Measurements from ENCODE around the gene ANO6. TPM values are rescaled to one million over a fixed set of nuclear protein-coding genes. Genes with fewer than 3 reads are reported as not detected.

The ANO6 gene
- total RNA-seq, 5 donors from 2014 or later (not counting 1 experiment from before 2014, with no cell fraction given) = 17.9 to 22.5 (median 20.3) TPM

- Histone ChIP-seq H3K27ac (ENCODE audit: low read length) (no peak overlapping the region), H3K9me3 (no peaks in the 10 kb centered on the region), H3K27me3 (replicated peaks in 1 of 2; ENCODE audit: control insufficient read depth in 2 of 2, extremely low read depth in 1 of 2, insufficient read depth in 2 of 2, low read length in 1 of 2) (no peaks in the 10 kb centered on the region), H3K4me3 (ENCODE audit: control insufficient read depth in 1 of 2, extremely low read depth in 1 of 2, low read length in 1 of 2) (no peak overlapping the region), H3K36me3 (ENCODE audit: control insufficient read depth in 2 of 2, extremely low read depth in 1 of 2, insufficient read depth in 1 of 2, low read length in 1 of 2) (peaks cover 0 to 2% of the 10 kb centered on the region in 2 donors), H3K4me1 (ENCODE audit: control insufficient read depth in 1 of 2, extremely low read depth in 1 of 2, insufficient read depth in 2 of 2, low read length in 2 of 2) (peaks cover 0 to 5% of the 10 kb centered on the region in 2 experiments)
- Mint-ChIP-seq H3K4me3 (no peak overlapping the region), H3K27me3 (no peaks in the 10 kb centered on the region), H3K36me3 (peaks cover 3% of the 10 kb centered on the region), H3K27ac (no peak overlapping the region), H3K9me3 (no peaks in the 10 kb centered on the region), H3K4me1 (peaks cover 26 to 39% (median 37%) of the 10 kb centered on the region in 3 donors)
- DNase-seq (no peak), ATAC-seq (replicated peaks in 1 of 4) (no peak)
- WGBS (ENCODE audit: insufficient coverage) = 75% methylated on average over 1 of the region's 3 CpGs
- ChIA-PET POLR2A (no interaction called here), CTCF (no interaction called here)
Observed at GRCh38 chr12:45246236-45246635, 30.3 kb downstream of the ANO6 start.

DNA sequence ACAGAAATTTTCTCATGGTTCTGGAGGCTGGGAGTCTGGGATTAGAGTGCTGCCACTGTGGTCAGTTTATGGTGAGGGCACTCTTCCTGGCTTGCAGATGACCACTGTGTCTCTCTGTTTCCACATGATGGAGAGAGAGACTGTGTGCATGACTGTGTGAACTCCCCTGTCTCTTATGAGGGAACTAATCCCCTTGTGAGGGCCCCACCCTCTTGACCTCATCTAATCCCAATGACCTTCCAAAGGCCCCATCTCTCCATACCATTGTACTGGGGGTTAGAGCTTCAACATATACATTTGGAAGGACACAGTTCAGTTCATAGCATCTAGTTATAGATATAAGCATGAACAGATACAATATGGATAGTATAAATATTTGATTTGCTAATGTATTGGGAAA lies 31.7 kb downstream of the ANO6 start:
- H3K4me1 Mint-ChIP-seq = peaks cover 22 to 31% (median 28%) of the 10 kb centered on the region in 3 donors
- H3K27ac ChIP-seq (ENCODE audit: low read length) = no peak overlapping the region
- ChIA-PET CTCF (no interaction called here), POLR2A (no interaction called here)
- H3K4me3 Mint-ChIP-seq = no peak overlapping the region
- H3K36me3 ChIP-seq (ENCODE audit: control insufficient read depth in 2 of 2, extremely low read depth in 1 of 2, insufficient read depth in 1 of 2, low read length in 1 of 2) = peaks cover 0 to 5% of the 10 kb centered on the region in 2 donors
- H3K27ac Mint-ChIP-seq = no peak overlapping the region
- no peaks in the 10 kb centered on the region for H3K4me1 ChIP-seq (ENCODE audit: control insufficient read depth in 1 of 2, extremely low read depth in 1 of 2, insufficient read depth in 2 of 2, low read length in 2 of 2)
- peaks cover 3% of the 10 kb centered on the region for H3K36me3 Mint-ChIP-seq
- ATAC-seq (replicated peaks in 1 of 4) = no peak
- H3K9me3 ChIP-seq = no peaks in the 10 kb centered on the region
- H3K9me3 Mint-ChIP-seq = no peaks in the 10 kb centered on the region
- DNase-seq = no peak
- no peaks in the 10 kb centered on the region for H3K27me3 ChIP-seq (replicated peaks in 1 of 2; ENCODE audit: control insufficient read depth in 2 of 2, extremely low read depth in 1 of 2, insufficient read depth in 2 of 2, low read length in 1 of 2)
- no peaks in the 10 kb centered on the region for H3K27me3 Mint-ChIP-seq
- no peak overlapping the region for H3K4me3 ChIP-seq (ENCODE audit: control insufficient read depth in 1 of 2, extremely low read depth in 1 of 2, low read length in 1 of 2)

DNA sequence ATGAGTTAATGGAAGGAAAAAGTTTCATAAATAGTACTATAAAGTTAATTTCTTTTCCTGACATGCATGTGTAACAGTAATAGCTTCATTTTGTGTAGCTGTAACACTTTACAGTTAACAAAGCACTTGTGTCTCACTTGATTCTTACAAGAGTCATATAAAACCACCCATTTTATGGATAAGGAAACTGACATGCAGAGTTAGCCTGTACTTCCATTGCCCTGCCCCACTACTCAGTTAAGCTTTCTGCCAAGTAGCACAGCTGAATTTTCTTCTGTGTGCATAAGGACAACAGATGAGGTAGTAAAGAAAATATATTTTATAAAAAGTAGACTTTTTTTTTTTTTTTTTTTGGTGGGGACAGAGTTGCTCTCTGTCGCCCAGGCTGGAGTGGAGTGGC lies 32.2 kb downstream of the ANO6 start:
- no peak for ATAC-seq (replicated peaks in 1 of 4)
- Histone ChIP-seq H3K27ac (ENCODE audit: low read length) (no peak overlapping the region), H3K4me3 (ENCODE audit: control insufficient read depth in 1 of 2, extremely low read depth in 1 of 2, low read length in 1 of 2) (no peak overlapping the region), H3K4me1 (ENCODE audit: control insufficient read depth in 1 of 2, extremely low read depth in 1 of 2, insufficient read depth in 2 of 2, low read length in 2 of 2) (no peaks in the 10 kb centered on the region), H3K27me3 (replicated peaks in 1 of 2; ENCODE audit: control insufficient read depth in 2 of 2, extremely low read depth in 1 of 2, insufficient read depth in 2 of 2, low read length in 1 of 2) (no peaks in the 10 kb centered on the region), H3K9me3 (no peaks in the 10 kb centered on the region), H3K36me3 (ENCODE audit: control insufficient read depth in 2 of 2, extremely low read depth in 1 of 2, insufficient read depth in 1 of 2, low read length in 1 of 2) (peaks cover 0 to 5% of the 10 kb centered on the region in 2 donors)
- Mint-ChIP-seq H3K4me1 (peaks cover 22 to 31% (median 28%) of the 10 kb centered on the region in 3 donors), H3K36me3 (peaks cover 6% of the 10 kb centered on the region), H3K4me3 (no peak overlapping the region), H3K9me3 (no peaks in the 10 kb centered on the region), H3K27ac (no peak overlapping the region), H3K27me3 (no peaks in the 10 kb centered on the region)
- DNase-seq = no peak
- 100% methylated on average over 1 of the region's 1 CpG for WGBS (ENCODE audit: insufficient coverage)
- CTCF ChIA-PET = no interaction called here
- POLR2A ChIA-PET = interaction anchor here in 1 of 2 donors (0.8 kb wide), 1 partner anchor 528 kb away, joined by 3 read pairs; no protein-coding TSS in a partner anchor

GRCh38 chr12:45254254-45254653 lies 38.4 kb downstream of the ANO6 start:
- no CpG with 5 or more reads among the region's 1 CpG for WGBS (ENCODE audit: insufficient coverage)
- H3K4me1 ChIP-seq (ENCODE audit: control insufficient read depth in 1 of 2, extremely low read depth in 1 of 2, insufficient read depth in 2 of 2, low read length in 2 of 2) = peaks cover 0 to 5% of the 10 kb centered on the region in 2 experiments
- H3K4me1 Mint-ChIP-seq = peaks cover 25 to 34% (median 27%) of the 10 kb centered on the region in 3 donors
- H3K4me3 ChIP-seq (ENCODE audit: control insufficient read depth in 1 of 2, extremely low read depth in 1 of 2, low read length in 1 of 2) = no peak overlapping the region
- DNase-seq (no peak), ATAC-seq (replicated peaks in 1 of 4) (no peak)
- POLR2A ChIA-PET = no interaction called here
- no peak overlapping the region for H3K27ac ChIP-seq (ENCODE audit: low read length)
- CTCF ChIA-PET = no interaction called here
- H3K9me3 ChIP-seq = no peaks in the 10 kb centered on the region
- H3K27me3 Mint-ChIP-seq = no peaks in the 10 kb centered on the region
- no peaks in the 10 kb centered on the region for H3K27me3 ChIP-seq (replicated peaks in 1 of 2; ENCODE audit: control insufficient read depth in 2 of 2, extremely low read depth in 1 of 2, insufficient read depth in 2 of 2, low read length in 1 of 2)
- H3K4me3 Mint-ChIP-seq = no peak overlapping the region
- peaks cover 0 to 5% of the 10 kb centered on the region in 2 donors for H3K36me3 ChIP-seq (ENCODE audit: control insufficient read depth in 2 of 2, extremely low read depth in 1 of 2, insufficient read depth in 1 of 2, low read length in 1 of 2)
- no peaks in the 10 kb centered on the region for H3K9me3 Mint-ChIP-seq
- peaks cover 8% of the 10 kb centered on the region for H3K36me3 Mint-ChIP-seq
- H3K27ac Mint-ChIP-seq = no peak overlapping the region

- no peak for ATAC-seq (replicated peaks in 1 of 4)
- H3K36me3 Mint-ChIP-seq = peaks cover 14% of the 10 kb centered on the region
- H3K4me1 ChIP-seq (ENCODE audit: control insufficient read depth in 1 of 2, extremely low read depth in 1 of 2, insufficient read depth in 2 of 2, low read length in 2 of 2) = peaks cover 5 to 8% of the 10 kb centered on the region in 2 experiments
- no peak overlapping the region for H3K27ac Mint-ChIP-seq
- POLR2A ChIA-PET = no interaction called here
- no peaks in the 10 kb centered on the region for H3K27me3 Mint-ChIP-seq
- peaks cover 30 to 49% (median 42%) of the 10 kb centered on the region in 3 donors for H3K4me1 Mint-ChIP-seq
- H3K4me3 ChIP-seq (ENCODE audit: control insufficient read depth in 1 of 2, extremely low read depth in 1 of 2, low read length in 1 of 2) = no peak overlapping the region
- no peaks in the 10 kb centered on the region for H3K27me3 ChIP-seq (replicated peaks in 1 of 2; ENCODE audit: control insufficient read depth in 2 of 2, extremely low read depth in 1 of 2, insufficient read depth in 2 of 2, low read length in 1 of 2)
- no peaks in the 10 kb centered on the region for H3K9me3 Mint-ChIP-seq
- CTCF ChIA-PET = no interaction called here
- H3K9me3 ChIP-seq = no peaks in the 10 kb centered on the region
- no peak overlapping the region for H3K4me3 Mint-ChIP-seq
- DNase-seq = no peak
- no peak overlapping the region for H3K27ac ChIP-seq (ENCODE audit: low read length)
- H3K36me3 ChIP-seq (ENCODE audit: control insufficient read depth in 2 of 2, extremely low read depth in 1 of 2, insufficient read depth in 1 of 2, low read length in 1 of 2) = no peaks in the 10 kb centered on the region
Observed at GRCh38 chr12:45256721-45257120, 40.8 kb downstream of the ANO6 start.

DNA sequence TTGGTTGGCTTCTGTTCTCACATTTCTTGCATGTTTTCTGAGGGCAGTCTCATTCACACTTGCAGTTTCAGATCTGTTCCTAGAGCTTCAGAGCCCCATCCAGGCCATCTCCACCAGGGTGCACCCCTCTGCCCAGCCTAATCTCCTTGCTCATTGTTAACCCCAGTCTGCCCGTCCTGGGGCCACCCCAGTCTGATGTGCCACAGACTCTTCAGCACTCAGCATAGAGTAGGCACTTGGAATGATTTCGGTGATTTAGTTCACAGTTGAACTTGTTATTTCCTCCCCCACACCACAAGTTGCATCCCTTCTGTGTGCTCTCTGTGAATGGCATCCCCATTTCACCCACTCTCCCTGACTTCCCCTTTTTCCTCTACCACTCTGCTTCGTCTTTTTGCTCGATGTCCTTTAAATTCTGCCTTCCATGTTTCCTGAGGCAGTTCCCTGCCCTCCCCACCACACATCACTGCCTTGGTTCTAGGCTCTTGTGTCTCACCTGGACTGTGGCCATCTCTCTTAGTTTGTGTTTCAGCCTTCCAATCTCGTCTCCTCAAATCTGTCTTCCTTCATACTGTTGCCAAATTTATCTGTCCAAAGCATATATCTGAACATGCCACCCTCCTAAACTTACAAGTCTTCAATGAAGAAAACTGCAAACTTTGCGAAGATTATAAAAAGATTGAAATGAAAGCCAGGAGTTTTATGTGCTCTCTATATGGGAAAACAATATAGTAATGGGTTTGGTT lies 41.5 kb downstream of the ANO6 start:
- no peak overlapping the region for H3K27ac ChIP-seq (ENCODE audit: low read length)
- H3K4me1 ChIP-seq (ENCODE audit: control insufficient read depth in 1 of 2, extremely low read depth in 1 of 2, insufficient read depth in 2 of 2, low read length in 2 of 2) = peaks cover 5 to 8% of the 10 kb centered on the region in 2 experiments
- H3K9me3 Mint-ChIP-seq = no peaks in the 10 kb centered on the region
- CTCF ChIA-PET = no interaction called here
- H3K4me3 ChIP-seq (ENCODE audit: control insufficient read depth in 1 of 2, extremely low read depth in 1 of 2, low read length in 1 of 2) = no peak overlapping the region
- peaks cover 30 to 49% (median 42%) of the 10 kb centered on the region in 3 donors for H3K4me1 Mint-ChIP-seq
- peaks cover 18% of the 10 kb centered on the region for H3K36me3 Mint-ChIP-seq
- POLR2A ChIA-PET = no interaction called here
- no peak for ATAC-seq (replicated peaks in 1 of 4)
- no peak overlapping the region for H3K4me3 Mint-ChIP-seq
- no peaks in the 10 kb centered on the region for H3K27me3 ChIP-seq (replicated peaks in 1 of 2; ENCODE audit: control insufficient read depth in 2 of 2, extremely low read depth in 1 of 2, insufficient read depth in 2 of 2, low read length in 1 of 2)
- WGBS (ENCODE audit: insufficient coverage) = 33% methylated on average over 2 of the region's 6 CpGs
- no peak overlapping the region for H3K27ac Mint-ChIP-seq
- no peaks in the 10 kb centered on the region for H3K36me3 ChIP-seq (ENCODE audit: control insufficient read depth in 2 of 2, extremely low read depth in 1 of 2, insufficient read depth in 1 of 2, low read length in 1 of 2)
- DNase-seq = no peak
- no peaks in the 10 kb centered on the region for H3K9me3 ChIP-seq
- no peaks in the 10 kb centered on the region for H3K27me3 Mint-ChIP-seq
